Measurements from ENCODE around the gene CTDP1. TPM values are rescaled to one million over a fixed set of nuclear protein-coding genes. Genes with fewer than 3 reads are reported as not detected.
"Not testable (repeated sequence)": the region's sequence is repeated elsewhere in the genome, so short reads cannot be mapped to it uniquely, and the experiment has no call there.

Gene CTDP1
- polyA plus RNA-seq, 2 donors = 10.8 to 13.0 TPM

- WGBS, 2 donors = 86 to 87% methylated on average over 6 of the region's 6 CpGs
- no peak overlapping the region for H3K27ac ChIP-seq (ENCODE audit: low read depth in 2 of 2, low read length in 1 of 2)
- peaks cover 0 to under 1% of the 10 kb centered on the region in 2 donors for H3K36me3 ChIP-seq (ENCODE audit: control insufficient read depth in 2 of 2, insufficient read depth in 2 of 2, low read length in 1 of 2)
- no peaks in the 10 kb centered on the region for H3K9me3 ChIP-seq (ENCODE audit: control insufficient read depth in 2 of 2, insufficient read depth in 1 of 2, low read depth in 1 of 2, low read length in 1 of 2)
- H3K4me1 ChIP-seq (ENCODE audit: control insufficient read depth in 2 of 2, insufficient read depth in 2 of 2, low read length in 1 of 2) = peaks cover 5 to 8% of the 10 kb centered on the region in 2 donors
- H3K4me3 ChIP-seq (ENCODE audit: low read depth in 1 of 2, low read length in 2 of 2) = no peak overlapping the region
- no peaks in the 10 kb centered on the region for H3K27me3 ChIP-seq (ENCODE audit: control insufficient read depth in 1 of 2, insufficient read depth in 2 of 2, low read length in 2 of 2)
These were observed 10.5 kb downstream of the CTDP1 start for GRCh38 chr18:79690071-79690470.

GRCh38 chr18:79690586-79691482, 11.2 kb downstream of the CTDP1 start:
- Histone ChIP-seq H3K4me3 (ENCODE audit: low read depth in 1 of 2, low read length in 2 of 2) (no peak overlapping the region), H3K9me3 (ENCODE audit: control insufficient read depth in 2 of 2, insufficient read depth in 1 of 2, low read depth in 1 of 2, low read length in 1 of 2) (no peaks in the 10 kb centered on the region), H3K36me3 (ENCODE audit: control insufficient read depth in 2 of 2, insufficient read depth in 2 of 2, low read length in 1 of 2) (peaks cover 6 to 8% of the 10 kb centered on the region in 2 donors), H3K27me3 (ENCODE audit: control insufficient read depth in 1 of 2, insufficient read depth in 2 of 2, low read length in 2 of 2) (no peaks in the 10 kb centered on the region), H3K27ac (ENCODE audit: low read depth in 2 of 2, low read length in 1 of 2) (no peak overlapping the region), H3K4me1 (ENCODE audit: control insufficient read depth in 2 of 2, insufficient read depth in 2 of 2, low read length in 1 of 2) (peaks cover 5 to 8% of the 10 kb centered on the region in 2 donors)
- 87 to 89% methylated on average over 33 of the region's 33 CpGs for WGBS, 2 donors

GRCh38 chr18:79692056-79692455, 12.5 kb downstream of the CTDP1 start:
- Histone ChIP-seq H3K4me3 (ENCODE audit: low read depth in 1 of 2, low read length in 2 of 2) (no peak overlapping the region), H3K36me3 (ENCODE audit: control insufficient read depth in 2 of 2, insufficient read depth in 2 of 2, low read length in 1 of 2) (peaks cover 6 to 18% of the 10 kb centered on the region in 2 donors), H3K4me1 (ENCODE audit: control insufficient read depth in 2 of 2, insufficient read depth in 2 of 2, low read length in 1 of 2) (peaks cover 5 to 8% of the 10 kb centered on the region in 2 donors), H3K27me3 (ENCODE audit: control insufficient read depth in 1 of 2, insufficient read depth in 2 of 2, low read length in 2 of 2) (no peaks in the 10 kb centered on the region), H3K27ac (ENCODE audit: low read depth in 2 of 2, low read length in 1 of 2) (no peak overlapping the region), H3K9me3 (ENCODE audit: control insufficient read depth in 2 of 2, insufficient read depth in 1 of 2, low read depth in 1 of 2, low read length in 1 of 2) (no peaks in the 10 kb centered on the region)
- 89 to 91% methylated on average over 10 to 12 of the region's 14 CpGs for WGBS, 2 donors

GRCh38 chr18:79692886-79693285, 13.3 kb downstream of the CTDP1 start:
- 91 to 94% methylated on average over 12 of the region's 12 CpGs for WGBS, 2 donors
- Histone ChIP-seq H3K27ac (ENCODE audit: low read depth in 2 of 2, low read length in 1 of 2) (no peak overlapping the region), H3K27me3 (ENCODE audit: control insufficient read depth in 1 of 2, insufficient read depth in 2 of 2, low read length in 2 of 2) (no peaks in the 10 kb centered on the region), H3K9me3 (ENCODE audit: control insufficient read depth in 2 of 2, insufficient read depth in 1 of 2, low read depth in 1 of 2, low read length in 1 of 2) (no peaks in the 10 kb centered on the region), H3K4me1 (ENCODE audit: control insufficient read depth in 2 of 2, insufficient read depth in 2 of 2, low read length in 1 of 2) (peaks cover 1 to 8% of the 10 kb centered on the region in 2 donors), H3K36me3 (ENCODE audit: control insufficient read depth in 2 of 2, insufficient read depth in 2 of 2, low read length in 1 of 2) (peaks cover 8 to 23% of the 10 kb centered on the region in 2 donors), H3K4me3 (ENCODE audit: low read depth in 1 of 2, low read length in 2 of 2) (no peak overlapping the region)

- Histone ChIP-seq H3K9me3 (ENCODE audit: control insufficient read depth in 2 of 2, insufficient read depth in 1 of 2, low read depth in 1 of 2, low read length in 1 of 2) (no peaks in the 10 kb centered on the region), H3K4me1 (ENCODE audit: control insufficient read depth in 2 of 2, insufficient read depth in 2 of 2, low read length in 1 of 2) (peaks cover 0 to 6% of the 10 kb centered on the region in 2 donors), H3K27ac (ENCODE audit: low read depth in 2 of 2, low read length in 1 of 2) (no peak overlapping the region), H3K36me3 (ENCODE audit: control insufficient read depth in 2 of 2, insufficient read depth in 2 of 2, low read length in 1 of 2) (peaks cover 12 to 31% of the 10 kb centered on the region in 2 donors), H3K27me3 (ENCODE audit: control insufficient read depth in 1 of 2, insufficient read depth in 2 of 2, low read length in 2 of 2) (no peaks in the 10 kb centered on the region), H3K4me3 (ENCODE audit: low read depth in 1 of 2, low read length in 2 of 2) (no peak overlapping the region)
- WGBS, 2 donors = 84% methylated on average over 31 of the region's 31 CpGs
These were observed 14.1 kb downstream of the CTDP1 start for GRCh38 chr18:79693561-79694205.

GRCh38 chr18:79694206-79694894, 14.7 kb downstream of the CTDP1 start:
- not testable (repeated sequence) for H3K4me1 ChIP-seq (ENCODE audit: control insufficient read depth in 2 of 2, insufficient read depth in 2 of 2, low read length in 1 of 2); H3K27me3 ChIP-seq (ENCODE audit: control insufficient read depth in 1 of 2, insufficient read depth in 2 of 2, low read length in 2 of 2); H3K4me3 ChIP-seq (ENCODE audit: low read depth in 1 of 2, low read length in 2 of 2); H3K27ac ChIP-seq (ENCODE audit: low read depth in 2 of 2, low read length in 1 of 2); H3K9me3 ChIP-seq (ENCODE audit: control insufficient read depth in 2 of 2, insufficient read depth in 1 of 2, low read depth in 1 of 2, low read length in 1 of 2)
- peaks cover 12 to 34% of the 10 kb centered on the region in 2 donors for H3K36me3 ChIP-seq (ENCODE audit: control insufficient read depth in 2 of 2, insufficient read depth in 2 of 2, low read length in 1 of 2)
- WGBS, 2 donors = 86 to 87% methylated on average over 19 to 32 of the region's 32 CpGs

GRCh38 chr18:79694895-79695213, 15.3 kb downstream of the CTDP1 start:
- H3K36me3 ChIP-seq (ENCODE audit: control insufficient read depth in 2 of 2, insufficient read depth in 2 of 2, low read length in 1 of 2) = peaks cover 12 to 34% of the 10 kb centered on the region in 2 donors
- H3K27ac ChIP-seq (ENCODE audit: low read depth in 2 of 2, low read length in 1 of 2) = no peak overlapping the region
- H3K9me3 ChIP-seq (ENCODE audit: control insufficient read depth in 2 of 2, insufficient read depth in 1 of 2, low read depth in 1 of 2, low read length in 1 of 2) = no peaks in the 10 kb centered on the region
- peaks cover 0 to 6% of the 10 kb centered on the region in 2 donors for H3K4me1 ChIP-seq (ENCODE audit: control insufficient read depth in 2 of 2, insufficient read depth in 2 of 2, low read length in 1 of 2)
- H3K4me3 ChIP-seq (ENCODE audit: low read depth in 1 of 2, low read length in 2 of 2) = no peak overlapping the region
- 66 to 73% methylated on average over 3 of the region's 3 CpGs for WGBS, 2 donors
- no peaks in the 10 kb centered on the region for H3K27me3 ChIP-seq (ENCODE audit: control insufficient read depth in 1 of 2, insufficient read depth in 2 of 2, low read length in 2 of 2)

GRCh38 chr18:79695269-79695668, 15.7 kb downstream of the CTDP1 start:
- peaks cover 0 to 6% of the 10 kb centered on the region in 2 donors for H3K4me1 ChIP-seq (ENCODE audit: control insufficient read depth in 2 of 2, insufficient read depth in 2 of 2, low read length in 1 of 2)
- no peak overlapping the region for H3K27ac ChIP-seq (ENCODE audit: low read depth in 2 of 2, low read length in 1 of 2)
- peaks cover 12 to 34% of the 10 kb centered on the region in 2 donors for H3K36me3 ChIP-seq (ENCODE audit: control insufficient read depth in 2 of 2, insufficient read depth in 2 of 2, low read length in 1 of 2)
- no peak overlapping the region for H3K4me3 ChIP-seq (ENCODE audit: low read depth in 1 of 2, low read length in 2 of 2)
- no peaks in the 10 kb centered on the region for H3K27me3 ChIP-seq (ENCODE audit: control insufficient read depth in 1 of 2, insufficient read depth in 2 of 2, low read length in 2 of 2)
- H3K9me3 ChIP-seq (ENCODE audit: control insufficient read depth in 2 of 2, insufficient read depth in 1 of 2, low read depth in 1 of 2, low read length in 1 of 2) = no peaks in the 10 kb centered on the region
- WGBS, 2 donors = 89 to 91% methylated on average over 13 of the region's 13 CpGs

Measured in esophagus (tissue), 2 donors.